Measurements from ENCODE around the gene MFAP3.

Gene MFAP3

DNA sequence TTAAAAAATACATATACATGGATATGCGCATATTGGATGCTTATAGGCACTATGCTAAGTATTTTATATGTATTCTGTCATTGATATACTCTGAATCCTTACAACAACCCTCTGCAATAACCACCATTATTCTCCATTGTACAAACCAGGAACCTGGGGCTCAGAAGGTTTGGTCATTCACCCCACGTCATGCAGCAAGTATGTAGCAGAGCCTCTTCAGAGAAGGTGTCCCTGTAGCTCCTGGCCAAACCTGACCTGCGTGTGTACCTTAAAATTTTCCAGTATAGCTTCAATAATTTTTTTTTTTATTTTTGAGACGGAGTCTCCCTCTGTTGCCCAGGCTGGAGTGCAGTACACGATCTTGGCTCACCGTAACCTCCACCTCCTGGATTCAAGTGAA is 51.9 kb downstream of the MFAP3 start:
- no peak for ATAC-seq
- TF ChIP-seq ISL1 (CRISPR knock-in tag; IDR thresholded peaks at IDR 0.05) (no peak), RARB (CRISPR knock-in tag; IDR thresholded peaks at IDR 0.05) (no peak), OSR1 (CRISPR knock-in tag; IDR thresholded peaks at IDR 0.05) (no peak), TCF4 (CRISPR knock-in tag; IDR thresholded peaks at IDR 0.05; ENCODE audit: borderline replicate concordance) (no peak), SNAI2 (CRISPR knock-in tag; IDR thresholded peaks at IDR 0.05) (no peak), GLIS3 (CRISPR knock-in tag; IDR thresholded peaks at IDR 0.05) (no peak), ZFP30 (CRISPR knock-in tag; IDR thresholded peaks at IDR 0.05) (no peak), TSHZ2 (CRISPR knock-in tag; IDR thresholded peaks at IDR 0.05) (no peak), ZNF8 (CRISPR knock-in tag; IDR thresholded peaks at IDR 0.05) (no peak), TOX (CRISPR knock-in tag; IDR thresholded peaks at IDR 0.05; ENCODE audit: borderline replicate concordance) (no peak), CSDC2 (CRISPR knock-in tag; IDR thresholded peaks at IDR 0.05) (no peak), ZC3H10 (CRISPR knock-in tag; IDR thresholded peaks at IDR 0.05) (no peak), ZNF565 (CRISPR knock-in tag; conservative IDR thresholded peaks at IDR 0.05; ENCODE audit: low read depth) (no peak), ESRRG (CRISPR knock-in tag; IDR thresholded peaks at IDR 0.05) (no peak), ARNTL (CRISPR knock-in tag; IDR thresholded peaks at IDR 0.05; ENCODE audit: borderline replicate concordance, low read depth) (no peak), PATZ1 (CRISPR knock-in tag; IDR thresholded peaks at IDR 0.05; ENCODE audit: borderline replicate concordance) (no peak), BACH2 (CRISPR knock-in tag; IDR thresholded peaks at IDR 0.05; ENCODE audit: borderline replicate concordance) (no peak)
- TF ChIP-seq, protein P1, sequence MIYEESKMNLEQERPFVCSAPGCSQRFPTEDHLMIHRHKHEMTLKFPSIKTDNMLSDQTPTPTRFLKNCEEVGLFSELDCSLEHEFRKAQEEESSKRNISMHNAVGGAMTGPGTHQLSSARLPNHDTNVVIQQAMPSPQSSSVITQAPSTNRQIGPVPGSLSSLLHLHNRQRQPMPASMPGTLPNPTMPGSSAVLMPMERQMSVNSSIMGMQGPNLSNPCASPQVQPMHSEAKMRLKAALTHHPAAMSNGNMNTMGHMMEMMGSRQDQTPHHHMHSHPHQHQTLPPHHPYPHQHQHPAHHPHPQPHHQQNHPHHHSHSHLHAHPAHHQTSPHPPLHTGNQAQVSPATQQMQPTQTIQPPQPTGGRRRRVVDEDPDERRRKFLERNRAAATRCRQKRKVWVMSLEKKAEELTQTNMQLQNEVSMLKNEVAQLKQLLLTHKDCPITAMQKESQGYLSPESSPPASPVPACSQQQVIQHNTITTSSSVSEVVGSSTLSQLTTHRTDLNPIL (CRISPR knock-in tag; IDR thresholded peaks at IDR 0.05; ENCODE audit: low read depth): no peak
- TF ChIP-seq, protein P2, sequence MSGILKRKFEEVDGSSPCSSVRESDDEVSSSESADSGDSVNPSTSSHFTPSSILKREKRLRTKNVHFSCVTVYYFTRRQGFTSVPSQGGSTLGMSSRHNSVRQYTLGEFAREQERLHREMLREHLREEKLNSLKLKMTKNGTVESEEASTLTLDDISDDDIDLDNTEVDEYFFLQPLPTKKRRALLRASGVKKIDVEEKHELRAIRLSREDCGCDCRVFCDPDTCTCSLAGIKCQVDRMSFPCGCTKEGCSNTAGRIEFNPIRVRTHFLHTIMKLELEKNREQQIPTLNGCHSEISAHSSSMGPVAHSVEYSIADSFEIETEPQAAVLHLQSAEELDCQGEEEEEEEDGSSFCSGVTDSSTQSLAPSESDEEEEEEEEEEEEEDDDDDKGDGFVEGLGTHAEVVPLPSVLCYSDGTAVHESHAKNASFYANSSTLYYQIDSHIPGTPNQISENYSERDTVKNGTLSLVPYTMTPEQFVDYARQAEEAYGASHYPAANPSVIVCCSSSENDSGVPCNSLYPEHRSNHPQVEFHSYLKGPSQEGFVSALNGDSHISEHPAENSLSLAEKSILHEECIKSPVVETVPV (CRISPR knock-in tag; IDR thresholded peaks at IDR 0.05): no peak
- TF ChIP-seq, protein P3, sequence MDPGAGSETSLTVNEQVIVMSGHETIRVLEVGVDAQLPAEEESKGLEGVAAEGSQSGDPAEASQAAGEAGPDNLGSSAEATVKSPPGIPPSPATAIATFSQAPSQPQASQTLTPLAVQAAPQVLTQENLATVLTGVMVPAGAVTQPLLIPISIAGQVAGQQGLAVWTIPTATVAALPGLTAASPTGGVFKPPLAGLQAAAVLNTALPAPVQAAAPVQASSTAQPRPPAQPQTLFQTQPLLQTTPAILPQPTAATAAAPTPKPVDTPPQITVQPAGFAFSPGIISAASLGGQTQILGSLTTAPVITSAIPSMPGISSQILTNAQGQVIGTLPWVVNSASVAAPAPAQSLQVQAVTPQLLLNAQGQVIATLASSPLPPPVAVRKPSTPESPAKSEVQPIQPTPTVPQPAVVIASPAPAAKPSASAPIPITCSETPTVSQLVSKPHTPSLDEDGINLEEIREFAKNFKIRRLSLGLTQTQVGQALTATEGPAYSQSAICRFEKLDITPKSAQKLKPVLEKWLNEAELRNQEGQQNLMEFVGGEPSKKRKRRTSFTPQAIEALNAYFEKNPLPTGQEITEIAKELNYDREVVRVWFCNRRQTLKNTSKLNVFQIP (CRISPR knock-in tag; IDR thresholded peaks at IDR 0.05; ENCODE audit: borderline replicate concordance, low read depth): no peak

DNA sequence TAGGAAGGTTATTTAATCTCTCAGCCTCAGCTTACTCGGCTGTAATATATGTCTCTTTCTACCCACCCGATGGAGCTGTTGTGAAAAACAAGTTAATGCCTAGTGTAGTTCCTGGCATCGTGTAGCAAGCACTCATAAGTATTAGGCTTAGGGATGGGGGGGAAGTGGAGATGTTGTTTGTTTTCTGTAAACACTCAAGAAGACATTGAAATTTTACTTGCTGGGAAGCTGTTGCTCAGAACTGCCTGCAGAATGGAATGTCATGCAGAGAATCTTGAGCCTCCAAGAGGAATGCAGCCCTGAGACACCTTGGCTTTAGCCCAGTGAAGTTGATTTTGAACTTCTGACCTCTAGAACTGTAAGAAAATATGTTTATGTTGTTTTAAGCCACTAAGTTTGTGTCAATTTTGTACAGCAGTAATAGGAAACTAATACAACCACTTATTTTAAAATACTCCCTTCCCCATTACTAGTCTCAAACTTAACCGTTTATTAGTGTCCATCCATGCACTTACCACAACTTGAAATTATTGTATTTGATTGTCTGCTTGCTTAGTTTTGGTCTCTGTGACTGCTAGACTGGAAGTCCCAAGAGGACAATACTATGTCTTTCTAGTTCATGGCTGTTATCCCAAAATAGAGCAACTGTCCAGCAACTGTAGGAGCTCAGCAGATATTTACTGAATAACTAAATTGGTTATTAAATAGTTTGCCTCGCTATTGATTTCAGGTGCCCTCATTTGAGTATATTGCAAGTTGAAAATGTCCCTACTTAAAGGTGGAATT is 53.8 kb downstream of the MFAP3 start:
- ATAC-seq: peak; percentile 82
- TF ChIP-seq BACH2 (CRISPR knock-in tag; IDR thresholded peaks at IDR 0.05; ENCODE audit: borderline replicate concordance) (no peak), ISL1 (CRISPR knock-in tag; IDR thresholded peaks at IDR 0.05) (no peak), CSDC2 (CRISPR knock-in tag; IDR thresholded peaks at IDR 0.05) (no peak), ZFP30 (CRISPR knock-in tag; IDR thresholded peaks at IDR 0.05) (no peak), TCF4 (CRISPR knock-in tag; IDR thresholded peaks at IDR 0.05; ENCODE audit: borderline replicate concordance) (no peak), ARNTL (CRISPR knock-in tag; IDR thresholded peaks at IDR 0.05; ENCODE audit: borderline replicate concordance, low read depth) (no peak), ZNF70 (CRISPR knock-in tag; IDR thresholded peaks at IDR 0.05) (no peak), ZNF565 (CRISPR knock-in tag; conservative IDR thresholded peaks at IDR 0.05; ENCODE audit: low read depth) (no peak), ZNF8 (CRISPR knock-in tag; IDR thresholded peaks at IDR 0.05) (no peak), TOX (CRISPR knock-in tag; IDR thresholded peaks at IDR 0.05; ENCODE audit: borderline replicate concordance) (no peak), OSR1 (CRISPR knock-in tag; IDR thresholded peaks at IDR 0.05) (no peak), RARB (CRISPR knock-in tag; IDR thresholded peaks at IDR 0.05) (no peak), GLIS3 (CRISPR knock-in tag; IDR thresholded peaks at IDR 0.05) (no peak), TSHZ2 (CRISPR knock-in tag; IDR thresholded peaks at IDR 0.05) (no peak), ZC3H10 (CRISPR knock-in tag; IDR thresholded peaks at IDR 0.05) (no peak)
- TF ChIP-seq, protein P2 (CRISPR knock-in tag; IDR thresholded peaks at IDR 0.05): no peak
- TF ChIP-seq, protein P3 (CRISPR knock-in tag; IDR thresholded peaks at IDR 0.05; ENCODE audit: borderline replicate concordance, low read depth): no peak
